ENCODE data around the gene CEMIP.

DNA sequence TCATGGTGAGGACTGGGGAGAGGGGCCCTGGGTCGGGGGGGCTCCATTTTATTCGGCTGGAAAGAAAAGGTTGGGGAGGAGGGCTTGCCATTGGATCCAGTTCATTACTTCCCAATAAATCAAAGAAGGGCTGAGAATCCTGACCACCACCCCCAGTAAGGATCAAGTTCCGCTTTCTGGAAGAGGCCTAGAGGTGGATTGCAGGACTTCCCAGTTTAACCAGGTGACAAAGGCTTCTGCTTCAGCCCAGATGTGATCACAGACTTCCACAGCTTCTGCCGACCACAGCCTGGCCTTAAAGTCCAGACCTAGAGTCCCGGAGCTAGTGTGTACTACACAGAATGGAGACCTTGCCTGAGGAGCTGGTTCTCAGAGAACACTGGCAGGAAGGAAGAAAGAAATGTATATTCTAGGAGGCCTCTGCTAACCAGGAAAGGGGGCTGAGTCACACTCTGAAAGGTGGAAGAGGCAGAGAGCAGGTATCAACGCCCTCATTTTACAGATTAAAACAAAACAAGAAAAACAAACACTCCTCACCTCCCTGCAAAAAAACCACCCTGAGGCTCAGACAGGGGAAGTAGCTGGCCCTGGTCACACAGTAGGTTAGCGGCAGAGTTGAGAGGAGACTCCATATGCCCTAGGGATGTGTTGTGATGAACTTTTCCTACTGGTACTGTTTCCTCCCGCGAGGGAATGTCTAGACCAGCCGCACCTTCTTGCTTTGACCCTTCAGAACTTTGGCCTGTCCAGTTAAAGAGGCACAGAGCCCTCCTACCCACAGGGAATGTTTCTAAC is 1.1 kb upstream of the CEMIP start:
- TF ChIP-seq EZH2phosphoT487 (IDR thresholded peaks at IDR 0.05; ENCODE audit: borderline replicate concordance): no peak
- TF ChIP-seq, protein P1, sequence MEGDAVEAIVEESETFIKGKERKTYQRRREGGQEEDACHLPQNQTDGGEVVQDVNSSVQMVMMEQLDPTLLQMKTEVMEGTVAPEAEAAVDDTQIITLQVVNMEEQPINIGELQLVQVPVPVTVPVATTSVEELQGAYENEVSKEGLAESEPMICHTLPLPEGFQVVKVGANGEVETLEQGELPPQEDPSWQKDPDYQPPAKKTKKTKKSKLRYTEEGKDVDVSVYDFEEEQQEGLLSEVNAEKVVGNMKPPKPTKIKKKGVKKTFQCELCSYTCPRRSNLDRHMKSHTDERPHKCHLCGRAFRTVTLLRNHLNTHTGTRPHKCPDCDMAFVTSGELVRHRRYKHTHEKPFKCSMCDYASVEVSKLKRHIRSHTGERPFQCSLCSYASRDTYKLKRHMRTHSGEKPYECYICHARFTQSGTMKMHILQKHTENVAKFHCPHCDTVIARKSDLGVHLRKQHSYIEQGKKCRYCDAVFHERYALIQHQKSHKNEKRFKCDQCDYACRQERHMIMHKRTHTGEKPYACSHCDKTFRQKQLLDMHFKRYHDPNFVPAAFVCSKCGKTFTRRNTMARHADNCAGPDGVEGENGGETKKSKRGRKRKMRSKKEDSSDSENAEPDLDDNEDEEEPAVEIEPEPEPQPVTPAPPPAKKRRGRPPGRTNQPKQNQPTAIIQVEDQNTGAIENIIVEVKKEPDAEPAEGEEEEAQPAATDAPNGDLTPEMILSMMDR (conservative IDR thresholded peaks at IDR 0.05; ENCODE audit: low read length): no peak

All from Loucy (cell line).